Activated B cell treated with CpG ODN at 0.5 μM for 24 hours (primary cell): ENCODE results near the gene GMNN. TPM values are rescaled to one million over a fixed set of nuclear protein-coding genes. Genes with fewer than 3 reads are reported as not detected.

Experiments
- ATAC-seq: fragments of 200-7000 bp; cut with Tn5 transposase; one replicate; pipeline ENCODE4 v1.10.0; 2021; ENCODE audit warnings: low read depth, mild to moderate bottlenecking, moderate library complexity
- CTCF ChIA-PET: fragments of 350-600 bp; sonication (Branson Sonifier 250); formaldehyde crosslinking; loops from one replicate; lab custom pipeline; 2021; ENCODE audit warnings: antibody characterized with exemption; lab: Charles Lee
- POLR2A ChIA-PET: fragments of 350-600 bp; sonication (Branson Sonifier 250); formaldehyde crosslinking; loops from one replicate; lab custom pipeline; 2021; ENCODE audit warnings: antibody characterized with exemption; lab: Charles Lee
- DNase-seq: peaks from one replicate; pipeline ENCODE4 v3.0.0; 2022
- H3K27ac Mint-ChIP-seq: one replicate; pipeline ENCODE4 v1.8.0; 2020; ENCODE audit warnings: mixed read lengths
- H3K27me3 Mint-ChIP-seq: one replicate; pipeline ENCODE4 v1.8.0; 2021; ENCODE audit warnings: mixed read lengths
- H3K36me3 Mint-ChIP-seq: one replicate; pipeline ENCODE4 v1.8.0; 2021; ENCODE audit warnings: low read depth, mixed read lengths
- H3K4me1 Mint-ChIP-seq: one replicate; pipeline ENCODE4 v1.8.0; 2021; ENCODE audit warnings: mixed read lengths
- H3K4me3 Mint-ChIP-seq: one replicate; pipeline ENCODE4 v1.8.0; 2020; ENCODE audit warnings: mild to moderate bottlenecking, mixed read lengths
- H3K9me3 Mint-ChIP-seq: one replicate; pipeline ENCODE4 v1.8.0; 2020; ENCODE audit warnings: mixed read lengths
- intact Hi-C: fragments of 100-400 bp; cut with micrococcal nuclease; formaldehyde crosslinking; loops from one replicate; pipeline ENCODE4 v1.15.1; 2024
- total RNA-seq: library from RNA; stranded (reverse); gene quantifications from 2 replicates; pipeline ENCODE4 v1.2.3, GENCODE V29; 2022
- TF ChIP-seq, protein P1 (sequence below): fragments of 200-600 bp; IDR thresholded peaks from one replicate; pipeline ENCODE4 v1.8.0; 2022; ENCODE audit warnings: antibody characterized with exemption, mild to moderate bottlenecking

GMNN gene
- total RNA-seq, 1 donor from 2014 or later, result 14.5 TPM

DNA sequence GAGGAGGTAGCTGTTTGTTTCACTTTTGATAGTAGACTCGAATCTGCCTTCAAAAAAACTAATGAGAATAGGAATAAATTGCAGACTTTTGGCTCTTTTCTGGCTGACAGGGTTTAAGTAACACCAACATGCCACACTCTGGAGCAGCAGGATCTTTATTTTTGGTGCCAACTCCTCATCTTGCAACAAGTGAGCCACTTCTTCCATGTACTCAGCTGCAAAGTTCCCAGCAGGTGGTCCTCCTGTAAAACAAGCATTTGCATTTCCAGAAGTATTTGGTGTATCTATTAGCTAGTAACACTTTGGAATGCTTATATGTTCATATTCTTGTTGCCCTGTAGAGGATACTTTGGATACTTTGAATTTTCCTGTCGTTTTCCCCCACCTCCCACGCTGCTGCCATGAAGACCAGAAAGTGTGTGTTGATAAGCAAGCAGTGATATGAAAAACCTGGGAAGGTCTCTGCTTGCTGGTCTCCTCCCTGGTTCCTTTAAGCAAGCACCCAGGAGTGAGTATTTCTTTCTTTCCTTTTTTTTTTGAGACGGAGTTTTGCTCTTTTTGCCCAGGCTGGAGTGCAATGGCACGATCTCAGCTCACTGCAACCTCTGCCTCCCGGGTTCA, 23.0 kb downstream of the GMNN start:
- H3K27me3 Mint-ChIP-seq, result no peaks in the 10 kb centered on the region
- CTCF ChIA-PET, result no interaction called here
- peaks cover 15% of the 10 kb centered on the region for H3K36me3 Mint-ChIP-seq
- no peaks in the 10 kb centered on the region for H3K4me1 Mint-ChIP-seq
- POLR2A ChIA-PET, result no interaction called here
- intact Hi-C loops, result no loop called here
- no peaks in the 10 kb centered on the region for H3K9me3 Mint-ChIP-seq
- no peak for DNase-seq
- TF ChIP-seq, protein P1, sequence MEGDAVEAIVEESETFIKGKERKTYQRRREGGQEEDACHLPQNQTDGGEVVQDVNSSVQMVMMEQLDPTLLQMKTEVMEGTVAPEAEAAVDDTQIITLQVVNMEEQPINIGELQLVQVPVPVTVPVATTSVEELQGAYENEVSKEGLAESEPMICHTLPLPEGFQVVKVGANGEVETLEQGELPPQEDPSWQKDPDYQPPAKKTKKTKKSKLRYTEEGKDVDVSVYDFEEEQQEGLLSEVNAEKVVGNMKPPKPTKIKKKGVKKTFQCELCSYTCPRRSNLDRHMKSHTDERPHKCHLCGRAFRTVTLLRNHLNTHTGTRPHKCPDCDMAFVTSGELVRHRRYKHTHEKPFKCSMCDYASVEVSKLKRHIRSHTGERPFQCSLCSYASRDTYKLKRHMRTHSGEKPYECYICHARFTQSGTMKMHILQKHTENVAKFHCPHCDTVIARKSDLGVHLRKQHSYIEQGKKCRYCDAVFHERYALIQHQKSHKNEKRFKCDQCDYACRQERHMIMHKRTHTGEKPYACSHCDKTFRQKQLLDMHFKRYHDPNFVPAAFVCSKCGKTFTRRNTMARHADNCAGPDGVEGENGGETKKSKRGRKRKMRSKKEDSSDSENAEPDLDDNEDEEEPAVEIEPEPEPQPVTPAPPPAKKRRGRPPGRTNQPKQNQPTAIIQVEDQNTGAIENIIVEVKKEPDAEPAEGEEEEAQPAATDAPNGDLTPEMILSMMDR, result no peak
- no peak overlapping the region for H3K27ac Mint-ChIP-seq
- ATAC-seq, result no peak
- H3K4me3 Mint-ChIP-seq, result no peak overlapping the region

DNA sequence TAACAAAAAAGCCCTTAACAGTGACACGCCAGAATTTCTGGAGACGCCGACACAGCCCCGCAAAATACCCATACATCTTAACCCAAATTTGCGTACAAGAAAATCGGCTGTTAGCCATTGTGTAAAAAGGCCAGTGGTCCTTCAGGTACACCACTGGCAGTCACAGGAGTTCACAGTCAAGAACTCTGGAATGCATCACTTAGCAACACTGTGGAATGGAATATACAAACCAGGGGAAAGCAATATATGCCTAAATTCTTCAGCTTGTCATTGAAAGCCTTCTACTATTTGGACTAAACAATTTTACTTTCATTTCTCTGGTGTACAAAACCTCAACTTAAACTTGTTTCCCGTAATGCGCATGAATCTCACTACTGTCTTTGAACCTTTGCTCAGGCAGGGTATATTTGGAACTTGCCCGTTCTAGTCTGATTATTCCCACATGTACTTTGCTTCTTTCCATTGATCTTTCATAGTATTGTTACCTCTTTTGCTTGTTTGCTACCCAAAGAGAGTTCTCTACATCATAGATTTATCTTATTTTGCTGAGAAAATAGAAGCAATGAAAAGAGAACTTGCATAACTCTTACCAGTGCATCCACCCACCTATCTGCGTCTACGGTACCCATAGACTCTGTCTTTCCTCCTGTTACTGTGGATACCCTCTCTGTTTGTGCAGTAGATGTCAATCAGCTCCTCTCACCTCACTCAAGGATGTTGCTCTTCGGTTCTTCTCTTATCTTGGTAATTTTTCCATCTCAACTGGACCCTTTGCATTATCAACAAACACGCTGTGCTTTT, 24.2 kb downstream of the GMNN start, which contains the start of gene ARMH2:
ARMH2 (minus strand) TSS at position 178 of the 801 bp plus-strand sequence; CDS start at position 118, 60 bp downstream.
- DNase-seq, result no peak
- Mint-ChIP-seq H3K36me3 (peaks cover 25% of the 10 kb centered on the region), H3K9me3 (no peaks in the 10 kb centered on the region), H3K4me1 (no peaks in the 10 kb centered on the region), H3K4me3 (no peak within 1 kb of the TSS), H3K27ac (no peak within 1 kb of the TSS), H3K27me3 (no peaks in the 10 kb centered on the region)
- ChIA-PET CTCF (no interaction called here), POLR2A (interaction anchor here (0.6 kb wide), 1 partner anchor 227 kb away, joined by 3 read pairs; no protein-coding TSS in a partner anchor)
- no peak for ATAC-seq
- TF ChIP-seq, protein P1, result no peak
- intact Hi-C loops, result no loop called here

DNA sequence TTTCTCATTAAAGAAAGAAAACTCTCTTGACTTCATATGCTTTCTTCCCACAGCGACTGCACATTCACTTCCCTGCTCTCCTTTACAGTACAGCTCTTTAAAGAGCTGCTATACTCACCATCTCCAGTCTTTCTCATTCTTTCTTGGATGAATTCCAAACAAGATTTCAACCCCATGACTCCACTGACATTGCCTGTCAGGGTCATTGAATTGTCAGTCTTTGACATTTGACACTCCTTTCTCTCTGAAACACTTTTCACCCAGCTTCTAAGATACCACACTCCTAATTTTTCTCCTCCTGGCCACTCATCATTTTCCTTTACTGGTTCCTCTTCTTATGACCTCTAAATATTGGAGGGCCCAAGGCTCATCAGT, 24.8 kb downstream of the GMNN start:
- Mint-ChIP-seq H3K27ac (no peak overlapping the region), H3K27me3 (no peaks in the 10 kb centered on the region), H3K36me3 (peaks cover 28% of the 10 kb centered on the region), H3K4me3 (no peak overlapping the region), H3K9me3 (no peaks in the 10 kb centered on the region), H3K4me1 (no peaks in the 10 kb centered on the region)
- POLR2A ChIA-PET, result no interaction called here
- DNase-seq (no peak), ATAC-seq (no peak)
- CTCF ChIA-PET, result no interaction called here
- intact Hi-C loops, result no loop called here
- TF ChIP-seq, protein P1, result no peak

DNA sequence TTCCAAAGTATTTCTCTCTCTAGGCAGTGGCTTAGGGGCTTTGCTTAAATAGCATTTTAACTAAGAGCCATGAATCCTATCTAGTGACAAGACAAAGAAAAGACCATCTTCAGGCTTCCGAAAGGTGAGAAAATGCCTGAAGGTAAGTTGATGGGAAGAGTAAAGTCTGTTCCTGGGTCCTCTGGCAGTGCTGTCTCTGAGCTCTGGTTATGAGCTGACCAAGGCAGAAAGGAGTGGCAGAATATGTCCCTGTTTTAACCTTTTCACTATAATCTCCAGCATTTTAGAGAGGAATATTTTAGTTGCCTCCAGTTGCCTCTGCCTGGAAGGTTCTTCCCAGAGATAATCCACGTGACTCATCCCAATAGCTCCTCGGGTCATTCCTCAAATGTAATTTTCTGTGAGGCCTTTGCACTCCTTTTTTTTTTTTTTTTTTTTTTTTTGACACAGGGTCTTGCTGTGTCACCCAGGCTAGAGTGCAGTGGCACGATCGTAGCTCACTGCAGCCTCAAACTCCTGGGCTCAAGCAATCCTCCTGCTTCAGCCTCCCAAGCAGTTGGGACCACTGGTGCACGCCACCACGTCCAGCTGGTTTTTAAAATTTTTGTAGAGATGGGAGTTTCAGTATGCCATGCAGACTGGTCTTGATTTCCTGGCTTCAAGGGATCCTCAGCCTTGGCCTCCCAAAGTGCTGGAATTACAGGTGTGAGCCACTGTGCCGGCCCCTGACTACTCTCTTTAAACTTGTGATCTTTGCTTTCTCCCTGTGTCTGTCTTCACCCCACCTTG, 27.7 kb downstream of the GMNN start:
- no peak for ATAC-seq

More for the DNA sequence above, 27.7 kb downstream of the GMNN start:
- ChIA-PET CTCF (no interaction called here), POLR2A (interaction anchor here (0.7 kb wide), 1 partner anchor 21 kb away, joined by 9 read pairs; no protein-coding TSS in a partner anchor)
- TF ChIP-seq, protein P1, result no peak
- peak overlapping the region; percentile 11 for H3K27ac Mint-ChIP-seq
- H3K4me1 Mint-ChIP-seq, result no peaks in the 10 kb centered on the region
- peaks cover 57% of the 10 kb centered on the region for H3K36me3 Mint-ChIP-seq
- H3K27me3 Mint-ChIP-seq, result no peaks in the 10 kb centered on the region
- intact Hi-C loops, result no loop called here
- no peak overlapping the region for H3K4me3 Mint-ChIP-seq
- H3K9me3 Mint-ChIP-seq, result no peaks in the 10 kb centered on the region
- DNase-seq, result no peak
